B cell (primary cell): ENCODE results near the gene FSHR. TPM values are rescaled to one million over a fixed set of nuclear protein-coding genes. Genes with fewer than 3 reads are reported as not detected.

ENCODE experiments used
- ATAC-seq: fragments of 200-7000 bp; cut with Tn5 transposase; one replicate; pipeline ENCODE4 v1.10.0; 2021; ENCODE audit warnings: low read depth, mild to moderate bottlenecking, moderate number of reproducible peaks, moderate library complexity
- CTCF ChIA-PET: fragments of 350-600 bp; sonication (Branson Sonifier 250); formaldehyde crosslinking; loops from one replicate; lab custom pipeline; 2021; ENCODE audit warnings: antibody characterized with exemption, inconsistent platforms; lab: Charles Lee
- POLR2A ChIA-PET: fragments of 350-600 bp; sonication (Branson Sonifier 250); formaldehyde crosslinking; loops from one replicate; lab custom pipeline; 2021; ENCODE audit warnings: antibody characterized with exemption; lab: Charles Lee
- DNase-seq: peaks from one replicate; pipeline ENCODE4 v3.0.0; 2013
- H2AFZ ChIP-seq: 2 replicates; pipeline ENCODE4 v1.6.1; 2012; ENCODE audit warnings: mild to moderate bottlenecking, low read depth, low read length; ENCODE audit not compliant: insufficient read depth, poor library complexity, severe bottlenecking
- H3K27ac ChIP-seq, 2 donors: 1 replicate in 1 of 2; 2 replicates in 1 of 2; pipeline ENCODE4 v1.5.1; 2012 to 2013; ENCODE audit warnings: low read length in 2 of 2, mild to moderate bottlenecking in 2 of 2, moderate library complexity in 1 of 2
- H3K27me3 ChIP-seq, 4 experiments: fragments of 200-600 bp in 1 of 4; sonication (generic) in 1 of 4; replicated peaks in 1 of 4; 1 replicate in 2 of 4; 2 replicates in 2 of 4; pipeline versions ENCODE4 v1.6.1 to v1.7.0; 2013 to 2016; ENCODE audit warnings: low read length in 3 of 4, mild to moderate bottlenecking in 2 of 4, mixed read lengths in 1 of 4, moderate library complexity in 1 of 4; ENCODE audit not compliant: insufficient read depth in 4 of 4, control insufficient read depth in 3 of 4; ENCODE audit errors: control extremely low read depth in 1 of 4
- H3K36me3 ChIP-seq, 2 experiments: replicated peaks in 1 of 2; 1 replicate in 1 of 2; 2 replicates in 1 of 2; pipeline versions ENCODE4 v1.6.1 to v1.7.1; 2013; ENCODE audit warnings: low read length in 1 of 2; ENCODE audit not compliant: insufficient read depth in 2 of 2, control insufficient read depth in 1 of 2; ENCODE audit errors: control extremely low read depth in 1 of 2, extremely low read depth in 1 of 2
- H3K4me1 ChIP-seq, 2 donors: fragments of 200-600 bp in 1 of 2; sonication (generic) in 1 of 2; 1 replicate in 1 of 2; 2 replicates in 1 of 2; pipeline versions ENCODE4 v1.5.1 to v1.6.1; 2013 to 2017; ENCODE audit warnings: low read length in 2 of 2; ENCODE audit not compliant: control insufficient read depth in 2 of 2, insufficient read depth in 2 of 2
- H3K4me2 ChIP-seq: replicated peaks from 2 replicates; pipeline ENCODE3; 2012; ENCODE audit warnings: mild to moderate bottlenecking, low read depth, low read length; ENCODE audit not compliant: poor library complexity, severe bottlenecking
- H3K4me3 ChIP-seq, 5 experiments: fragments of 200-600 bp in 1 of 5; sonication (generic) in 1 of 5; 1 replicate in 3 of 5; 2 replicates in 2 of 5; pipeline versions ENCODE4 v1.5.1 to v1.7.0; 2011 to 2016; ENCODE audit warnings: low read length in 4 of 5, mild to moderate bottlenecking in 4 of 5, low read depth in 2 of 5, control low read depth in 1 of 5, moderate library complexity in 1 of 5; ENCODE audit not compliant: insufficient read depth in 1 of 5; ENCODE audit errors: control extremely low read depth in 1 of 5, extremely low read depth in 1 of 5
- H3K79me2 ChIP-seq: fragments of 200-600 bp; sonication (generic); one replicate; pipeline ENCODE4 v1.6.0; 2016; ENCODE audit warnings: low read length; ENCODE audit not compliant: control insufficient read depth, insufficient read depth
- H3K9ac ChIP-seq: fragments of 200-600 bp; sonication (generic); 2 replicates; pipeline ENCODE4 v1.6.1; 2017; ENCODE audit warnings: mild to moderate bottlenecking, low read length, moderate library complexity
- H3K9me3 ChIP-seq, 3 donors: one replicate each; pipeline versions ENCODE4 v1.6.1 to v1.7.1; 2013; ENCODE audit warnings: low read length in 2 of 3; ENCODE audit not compliant: control insufficient read depth in 2 of 3, insufficient read depth in 1 of 3; ENCODE audit errors: control extremely low read depth in 1 of 3
- H4K20me1 ChIP-seq: 2 replicates; pipeline ENCODE4 v1.6.0; 2012; ENCODE audit warnings: mild to moderate bottlenecking, low read length; ENCODE audit not compliant: insufficient read depth, control insufficient read depth, poor library complexity, severe bottlenecking
- H3K27ac Mint-ChIP-seq: one replicate; pipeline ENCODE4 v1.8.0; 2021; ENCODE audit warnings: mixed read lengths
- H3K27me3 Mint-ChIP-seq: one replicate; pipeline ENCODE4 v1.8.0; 2021; ENCODE audit warnings: mixed read lengths
- H3K4me1 Mint-ChIP-seq: one replicate; pipeline ENCODE4 v1.8.0; 2021; ENCODE audit warnings: mixed read lengths
- H3K4me3 Mint-ChIP-seq: one replicate; pipeline ENCODE4 v1.8.0; 2021; ENCODE audit warnings: mixed read lengths
- H3K9me3 Mint-ChIP-seq: one replicate; pipeline ENCODE4 v1.8.0; 2022; ENCODE audit warnings: mixed read lengths; ENCODE audit not compliant: insufficient read depth
- EZH2 ChIP-seq: IDR thresholded peaks from 2 replicates; pipeline ENCODE4 v1.6.1; 2012; ENCODE audit warnings: borderline replicate concordance, low read depth, mild to moderate bottlenecking, moderate library complexity, low read length; ENCODE audit not compliant: insufficient read depth, poor library complexity, severe bottlenecking
- WGBS: methylation state at CpG from one replicate; pipeline ENCODE4 v1.1.5; 2013; ENCODE audit warnings: missing lambda C conversion rate; ENCODE audit not compliant: insufficient coverage; 5-methylcytosine and 5-hydroxymethylcytosine counted together
- intact Hi-C: fragments of 100-400 bp; cut with micrococcal nuclease; formaldehyde crosslinking; loops from one replicate; pipeline ENCODE4 v1.10.0; 2022
- polyA plus RNA-seq: library from polyadenylated mRNA; depleted of rRNA; stranded (reverse); fragments of >200 nt; gene quantifications from 2 replicates; pipeline ENCODE4 v1.2.3, GENCODE V29; 2012
- total RNA-seq, 2 donors: library from RNA; stranded (reverse); fragments of 120-200 nt in 1 of 2; gene quantifications; 1 replicate in 1 of 2; 2 replicates in 1 of 2; pipeline versions ENCODE4 v1.2.3 to v1.2.4, GENCODE V29; 2013 to 2022
- TF ChIP-seq, protein P1 (sequence below): fragments of 200-600 bp; IDR thresholded peaks from one replicate; pipeline ENCODE4 v1.8.0; 2022; ENCODE audit warnings: antibody characterized with exemption, mild to moderate bottlenecking

FSHR gene
- total and polyA plus RNA-seq, 2 donors (not counting 1 experiment from before 2014, with no cell fraction given) = not detected

DNA sequence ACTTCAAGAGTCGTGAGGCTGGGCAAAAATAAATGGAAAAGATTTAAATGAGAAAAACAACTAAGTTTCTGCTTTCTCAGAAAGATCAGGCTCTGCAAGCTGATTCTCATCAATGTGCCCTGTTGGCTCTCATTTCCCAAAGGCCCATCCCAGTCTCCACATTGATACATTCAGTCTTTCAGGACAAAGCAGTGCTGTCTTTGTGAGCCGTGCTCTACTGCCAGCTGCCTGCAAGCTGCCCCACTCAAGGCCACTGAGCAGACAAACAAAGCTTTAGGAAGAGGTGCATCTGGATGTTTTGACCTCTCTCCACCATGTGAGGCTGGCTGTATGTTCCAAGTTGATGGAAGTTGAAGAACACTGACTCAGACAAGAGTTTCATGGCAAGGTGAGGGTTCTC, 48.8 kb downstream of the FSHR start:
- H2AFZ ChIP-seq = no peak overlapping the region
- no peaks in the 10 kb centered on the region for H3K27me3 ChIP-seq
- WGBS = no CpG with 5 or more reads among the region's 2 CpGs
- no peaks in the 10 kb centered on the region for H3K9me3 ChIP-seq
- H3K27me3 Mint-ChIP-seq = no peaks in the 10 kb centered on the region
- no peak overlapping the region for H3K27ac ChIP-seq
- H3K36me3 ChIP-seq = no peaks in the 10 kb centered on the region
- H3K27ac Mint-ChIP-seq = no peak overlapping the region
- H3K79me2 ChIP-seq = no peaks in the 10 kb centered on the region
- no peak overlapping the region for H3K4me3 ChIP-seq
- H3K4me1 ChIP-seq = no peaks in the 10 kb centered on the region
- no peaks in the 10 kb centered on the region for H4K20me1 ChIP-seq
- intact Hi-C loops = no loop called here
- ChIA-PET POLR2A (no interaction called here), CTCF (no interaction called here)
- no peaks in the 10 kb centered on the region for H3K4me1 Mint-ChIP-seq
- no peak for TF ChIP-seq EZH2
- TF ChIP-seq, protein P1, sequence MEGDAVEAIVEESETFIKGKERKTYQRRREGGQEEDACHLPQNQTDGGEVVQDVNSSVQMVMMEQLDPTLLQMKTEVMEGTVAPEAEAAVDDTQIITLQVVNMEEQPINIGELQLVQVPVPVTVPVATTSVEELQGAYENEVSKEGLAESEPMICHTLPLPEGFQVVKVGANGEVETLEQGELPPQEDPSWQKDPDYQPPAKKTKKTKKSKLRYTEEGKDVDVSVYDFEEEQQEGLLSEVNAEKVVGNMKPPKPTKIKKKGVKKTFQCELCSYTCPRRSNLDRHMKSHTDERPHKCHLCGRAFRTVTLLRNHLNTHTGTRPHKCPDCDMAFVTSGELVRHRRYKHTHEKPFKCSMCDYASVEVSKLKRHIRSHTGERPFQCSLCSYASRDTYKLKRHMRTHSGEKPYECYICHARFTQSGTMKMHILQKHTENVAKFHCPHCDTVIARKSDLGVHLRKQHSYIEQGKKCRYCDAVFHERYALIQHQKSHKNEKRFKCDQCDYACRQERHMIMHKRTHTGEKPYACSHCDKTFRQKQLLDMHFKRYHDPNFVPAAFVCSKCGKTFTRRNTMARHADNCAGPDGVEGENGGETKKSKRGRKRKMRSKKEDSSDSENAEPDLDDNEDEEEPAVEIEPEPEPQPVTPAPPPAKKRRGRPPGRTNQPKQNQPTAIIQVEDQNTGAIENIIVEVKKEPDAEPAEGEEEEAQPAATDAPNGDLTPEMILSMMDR = no peak
- no peak for DNase-seq
- no peak overlapping the region for H3K9ac ChIP-seq
- H3K4me2 ChIP-seq = no peak overlapping the region
- H3K9me3 Mint-ChIP-seq = no peaks in the 10 kb centered on the region
- no peak overlapping the region for H3K4me3 Mint-ChIP-seq
- ATAC-seq = no peak

DNA sequence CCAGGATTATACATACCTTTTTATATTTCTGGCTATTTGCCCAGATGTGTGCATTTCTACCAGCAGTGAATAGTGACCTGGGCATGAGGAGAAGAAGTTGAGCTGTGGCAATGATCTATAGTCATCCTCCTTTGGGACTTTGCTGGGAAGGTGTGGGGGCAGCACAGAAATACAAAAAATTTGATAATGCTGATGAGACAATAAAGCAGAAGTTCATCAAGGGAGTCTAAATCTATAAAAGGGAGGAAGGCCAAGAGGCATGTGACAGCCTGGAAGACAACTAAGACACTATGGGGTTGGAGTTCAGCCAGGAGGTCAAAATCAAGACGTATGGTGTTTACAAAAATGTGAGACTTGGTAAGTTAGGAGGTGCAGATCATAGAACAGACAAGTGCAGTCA, 52.2 kb downstream of the FSHR start:
- Histone ChIP-seq H4K20me1 (no peaks in the 10 kb centered on the region), H3K27ac (no peak overlapping the region), H3K4me1 (no peaks in the 10 kb centered on the region), H3K9ac (no peak overlapping the region), H3K4me2 (no peak overlapping the region), H3K79me2 (no peaks in the 10 kb centered on the region), H3K36me3 (no peaks in the 10 kb centered on the region), H2AFZ (no peak overlapping the region), H3K9me3 (no peaks in the 10 kb centered on the region), H3K4me3 (no peak overlapping the region), H3K27me3 (no peaks in the 10 kb centered on the region)
- Mint-ChIP-seq H3K4me3 (no peak overlapping the region), H3K27ac (no peak overlapping the region), H3K4me1 (no peaks in the 10 kb centered on the region), H3K9me3 (no peaks in the 10 kb centered on the region), H3K27me3 (no peaks in the 10 kb centered on the region)
- TF ChIP-seq, protein P1 = no peak
- no peak for TF ChIP-seq EZH2
- intact Hi-C loops = no loop called here
- DNase-seq (no peak), ATAC-seq (no peak)
- POLR2A ChIA-PET = no interaction called here
- CTCF ChIA-PET = no interaction called here
- WGBS = 75% methylated on average over 1 of the region's 1 CpG
